Astrocyte (in vitro differentiated cells and primary cell): ENCODE results near the gene ACSM3. TPM values are rescaled to one million over a fixed set of nuclear protein-coding genes. Genes with fewer than 3 reads are reported as not detected.

Experiments
- DNase-seq: peaks from one replicate; pipeline ENCODE4 v3.0.0-alpha.2; 2010; ENCODE audit warnings: low read depth
- FAIRE-seq: peaks from 2 replicates; lab custom pipeline; 2011; peaks lifted over from hg19 to GRCh38; lab: Jason Lieb, UNC
- H2AFZ ChIP-seq: 2 replicates; pipeline ENCODE4 v1.6.0; 2012; ENCODE audit warnings: low read depth, low read length, inconsistent platforms
- H3K27ac ChIP-seq: 2 replicates; pipeline ENCODE4 v1.5.1; 2011; ENCODE audit warnings: low read depth, low read length, inconsistent platforms
- H3K27me3 ChIP-seq: 2 replicates; pipeline ENCODE4 v1.6.0; 2011; ENCODE audit warnings: low read length, inconsistent platforms; ENCODE audit not compliant: insufficient read depth
- H3K36me3 ChIP-seq: 2 replicates; pipeline ENCODE4 v1.5.1; 2011; ENCODE audit warnings: low read length, inconsistent platforms; ENCODE audit not compliant: insufficient read depth
- H3K4me1 ChIP-seq: 2 replicates; pipeline ENCODE4 v1.5.1; 2011; ENCODE audit warnings: low read length, inconsistent platforms; ENCODE audit not compliant: insufficient read depth
- H3K4me2 ChIP-seq: 2 replicates; pipeline ENCODE4 v1.6.0; 2012; ENCODE audit warnings: low read length, inconsistent platforms
- H3K4me3 ChIP-seq: 2 replicates; pipeline ENCODE4 v1.5.1; 2011; ENCODE audit warnings: low read depth, mild to moderate bottlenecking, low read length, inconsistent platforms; ENCODE audit not compliant: insufficient read depth
- H3K79me2 ChIP-seq: 2 replicates; pipeline ENCODE4 v1.6.0; 2012; ENCODE audit warnings: mild to moderate bottlenecking, low read length, inconsistent platforms; ENCODE audit not compliant: insufficient read depth
- H3K9ac ChIP-seq: 2 replicates; pipeline ENCODE4 v1.6.0; 2012; ENCODE audit warnings: mild to moderate bottlenecking, low read length, inconsistent platforms
- H3K9me3 ChIP-seq: 2 replicates; pipeline ENCODE4 v1.5.1; 2012; ENCODE audit warnings: low read depth, mild to moderate bottlenecking, low read length, inconsistent platforms; ENCODE audit not compliant: insufficient read depth
- H4K20me1 ChIP-seq: 2 replicates; pipeline ENCODE4 v1.6.0; 2012; ENCODE audit warnings: low read length, inconsistent platforms; ENCODE audit not compliant: insufficient read depth
- H3K27ac Mint-ChIP-seq: one replicate; pipeline ENCODE4 v1.8.0; 2021; ENCODE audit warnings: mild to moderate bottlenecking, mixed read lengths; ENCODE audit not compliant: unreplicated experiment
- H3K27me3 Mint-ChIP-seq: one replicate; pipeline ENCODE4 v1.8.0; 2021; ENCODE audit warnings: low read depth, mixed read lengths; ENCODE audit not compliant: unreplicated experiment
- H3K36me3 Mint-ChIP-seq: one replicate; pipeline ENCODE4 v1.8.0; 2021; ENCODE audit warnings: low read depth, mixed read lengths; ENCODE audit not compliant: unreplicated experiment
- H3K4me1 Mint-ChIP-seq: one replicate; pipeline ENCODE4 v1.8.0; 2021; ENCODE audit warnings: low read depth, mixed read lengths; ENCODE audit not compliant: unreplicated experiment
- H3K4me3 Mint-ChIP-seq: one replicate; pipeline ENCODE4 v1.8.0; 2021; ENCODE audit warnings: mild to moderate bottlenecking, moderate library complexity, mixed read lengths; ENCODE audit not compliant: unreplicated experiment
- H3K9me3 Mint-ChIP-seq: one replicate; pipeline ENCODE4 v1.8.0; 2021; ENCODE audit warnings: mild to moderate bottlenecking, mixed read lengths; ENCODE audit not compliant: unreplicated experiment
- CTCF ChIP-seq: IDR thresholded peaks from 2 replicates; pipeline ENCODE4 v1.5.1; 2011; ENCODE audit warnings: low read depth, mild to moderate bottlenecking, inconsistent platforms, low read length, moderate library complexity; ENCODE audit not compliant: insufficient read depth
- EZH2 ChIP-seq: IDR thresholded peaks from 2 replicates; pipeline ENCODE4 v1.6.1; 2012; ENCODE audit warnings: mild to moderate bottlenecking, low read length, inconsistent platforms; ENCODE audit not compliant: insufficient read depth
- total RNA-seq: library from RNA; stranded (reverse); gene quantifications from 2 replicates; pipeline ENCODE4 v1.2.1, GENCODE V29; 2021

Gene ACSM3
- total RNA-seq, 1 donor from 2014 or later, result 7.4 TPM

GRCh38 chr16:20765732-20766131, 1.9 kb downstream of the ACSM3 start:
- peaks cover 2% of the 10 kb centered on the region for H3K27me3 ChIP-seq
- H4K20me1 ChIP-seq, result no peaks in the 10 kb centered on the region
- H3K36me3 Mint-ChIP-seq, result no peaks in the 10 kb centered on the region
- H3K9me3 ChIP-seq, result no peaks in the 10 kb centered on the region
- H3K27me3 Mint-ChIP-seq, result no peaks in the 10 kb centered on the region
- no peak overlapping the region for H3K27ac ChIP-seq
- no peak for DNase-seq
- H3K9me3 Mint-ChIP-seq, result peaks cover under 1% of the 10 kb centered on the region
- no peaks in the 10 kb centered on the region for H3K4me1 Mint-ChIP-seq
- no peak overlapping the region for H2AFZ ChIP-seq
- no peak for FAIRE-seq
- no peak overlapping the region for H3K9ac ChIP-seq
- H3K4me2 ChIP-seq, result no peak overlapping the region
- H3K4me3 Mint-ChIP-seq, result no peak overlapping the region
- H3K36me3 ChIP-seq, result no peaks in the 10 kb centered on the region
- no peak for TF ChIP-seq EZH2
- TF ChIP-seq CTCF, result no peak
- peaks cover 3% of the 10 kb centered on the region for H3K4me1 ChIP-seq
- no peak overlapping the region for H3K27ac Mint-ChIP-seq
- no peak overlapping the region for H3K4me3 ChIP-seq
- H3K79me2 ChIP-seq, result no peaks in the 10 kb centered on the region

- Histone ChIP-seq H3K36me3 (no peaks in the 10 kb centered on the region), H3K4me1 (peaks cover 3% of the 10 kb centered on the region), H3K9me3 (no peaks in the 10 kb centered on the region), H3K27ac (no peak overlapping the region), H3K4me3 (no peak overlapping the region), H4K20me1 (no peaks in the 10 kb centered on the region), H2AFZ (no peak overlapping the region), H3K9ac (no peak overlapping the region), H3K27me3 (peaks cover 2% of the 10 kb centered on the region), H3K4me2 (no peak overlapping the region), H3K79me2 (no peaks in the 10 kb centered on the region)
- DNase-seq (no peak), FAIRE-seq (no peak)
- Mint-ChIP-seq H3K36me3 (no peaks in the 10 kb centered on the region), H3K4me1 (no peaks in the 10 kb centered on the region), H3K27ac (no peak overlapping the region), H3K27me3 (no peaks in the 10 kb centered on the region), H3K4me3 (no peak overlapping the region), H3K9me3 (no peaks in the 10 kb centered on the region)
- no peak for TF ChIP-seq EZH2
- no peak for TF ChIP-seq CTCF
Measured at GRCh38 chr16:20766294-20766693, 2.5 kb downstream of the ACSM3 start.

- Histone ChIP-seq H3K4me1 (peaks cover 3% of the 10 kb centered on the region), H3K27ac (no peak overlapping the region), H4K20me1 (no peaks in the 10 kb centered on the region), H2AFZ (no peak overlapping the region), H3K4me3 (no peak overlapping the region), H3K9ac (no peak overlapping the region), H3K9me3 (no peaks in the 10 kb centered on the region), H3K79me2 (no peaks in the 10 kb centered on the region), H3K36me3 (no peaks in the 10 kb centered on the region), H3K4me2 (no peak overlapping the region), H3K27me3 (peaks cover 2% of the 10 kb centered on the region)
- H3K4me1 Mint-ChIP-seq, result no peaks in the 10 kb centered on the region
- DNase-seq, result no peak
- no peak for FAIRE-seq
- TF ChIP-seq CTCF (no peak), EZH2 (no peak)
- no peaks in the 10 kb centered on the region for H3K36me3 Mint-ChIP-seq
- no peaks in the 10 kb centered on the region for H3K9me3 Mint-ChIP-seq
- H3K27me3 Mint-ChIP-seq, result no peaks in the 10 kb centered on the region
- H3K27ac Mint-ChIP-seq, result no peak overlapping the region
- no peak overlapping the region for H3K4me3 Mint-ChIP-seq
Measured at GRCh38 chr16:20767577-20767976, 3.8 kb downstream of the ACSM3 start.
